Stimulated activated CD4-positive, alpha-beta T cell treated with anti-CD3 and anti-CD28 coated beads, Interleukin-4, amount 100 ng/mL, for 4 hours (primary cell): Measurements from ENCODE around the gene ABCC11.
A peak's percentile ranks its signal among the peaks of the same experiment; 100 is the strongest.

Source experiments
- DNase-seq, 2 experiments: peaks; one replicate each; pipeline ENCODE4 v3.0.0-alpha.2; 2020

ABCC11 gene

GRCh38 chr16:48125888-48126287, 121.5 kb downstream of the ABCC11 start:
- no peak for DNase-seq

DNA sequence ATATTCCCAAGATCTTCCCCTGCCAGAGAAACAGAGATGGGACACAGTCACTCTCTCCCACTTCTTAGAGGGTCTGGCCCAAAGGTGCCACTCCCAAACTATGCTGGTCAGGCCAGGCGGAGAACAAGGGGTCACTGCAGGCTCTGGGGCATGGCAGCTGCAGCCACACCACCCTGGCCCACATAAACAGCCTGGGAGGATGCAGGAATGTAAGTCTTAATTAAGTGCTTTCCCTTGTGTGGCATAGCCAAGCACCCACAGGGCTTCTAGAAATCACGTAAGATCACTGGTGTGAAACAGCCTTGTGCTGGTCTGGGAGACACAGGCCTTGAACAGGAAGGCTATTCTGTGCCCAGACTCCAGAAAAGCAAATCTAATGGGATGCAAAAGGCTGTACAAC, 123.1 kb downstream of the ABCC11 start:
- DNase-seq: no peak

DNA sequence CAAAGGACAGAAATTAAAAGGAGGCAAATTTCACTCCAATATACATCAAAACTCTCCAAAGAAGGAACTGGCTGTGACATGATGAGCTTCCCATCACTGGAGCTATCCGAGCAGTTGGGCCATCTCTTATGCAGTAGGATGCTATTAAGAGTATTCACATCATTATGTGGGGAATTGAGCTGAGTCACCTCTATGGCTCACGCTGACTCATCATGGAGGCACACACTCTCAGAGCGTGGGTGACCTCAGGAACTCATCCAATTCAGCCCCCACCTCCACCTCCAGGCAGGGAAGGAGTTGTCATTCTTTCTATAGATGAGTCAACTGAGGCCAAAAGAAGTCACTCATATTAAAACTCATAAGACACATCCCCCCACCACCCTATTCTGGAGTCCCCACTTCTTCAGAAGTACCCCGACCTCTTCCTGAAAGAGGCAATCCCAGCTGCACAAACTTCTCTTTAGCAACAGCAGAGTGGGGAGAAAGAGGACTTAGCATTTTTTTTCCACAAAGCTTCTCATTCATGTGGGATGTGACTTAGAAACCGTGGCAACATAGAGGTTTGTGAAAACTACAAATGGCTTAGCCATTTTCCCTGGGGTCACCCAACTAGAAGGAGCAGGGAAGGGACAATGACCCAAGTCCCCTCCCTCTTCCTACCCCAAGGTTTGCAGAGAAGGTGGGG, 124.1 kb downstream of the ABCC11 start:
- DNase-seq: peak; percentile 35 to 63

GRCh38 chr16:48121276-48121675, 126.1 kb downstream of the ABCC11 start:
- DNase-seq: no peak

- DNase-seq: no peak
Measured at GRCh38 chr16:48118841-48119240, 128.5 kb downstream of the ABCC11 start.

GRCh38 chr16:48117217-48118105, 129.9 kb downstream of the ABCC11 start:
- peak; percentile 19 to 55 for DNase-seq
